ENCODE data around the gene CDCA8.

CDCA8 gene

GRCh38 chr1:37692834-37693175 lies 489 bp downstream of the CDCA8 start:
- no peaks in the 10 kb centered on the region for H3K27me3 ChIP-seq (ENCODE audit: low read depth, low read length)
- TF ChIP-seq EZH2phosphoT487 (IDR thresholded peaks at IDR 0.05; ENCODE audit: low read depth) (no peak), CTCF (IDR thresholded peaks at IDR 0.05; ENCODE audit: low read depth, low read length) (no peak)
- H3K36me3 ChIP-seq (replicated peaks; ENCODE audit: low read depth, low read length): peaks cover 32% of the 10 kb centered on the region
- peak overlapping the region; percentile 75 for H3K27ac ChIP-seq (ENCODE audit: low read length)
- H3K9me3 ChIP-seq (ENCODE audit: insufficient read depth, low read length): no peaks in the 10 kb centered on the region
- peak overlapping the region; percentile 72; the same call in 1 of the 2 replicates for H2AFZ ChIP-seq (ENCODE audit: low read depth, low read length)
- H3K79me2 ChIP-seq (ENCODE audit: low read length): peaks cover 69% of the 10 kb centered on the region
- peaks cover 7% of the 10 kb centered on the region for H3K4me1 ChIP-seq (ENCODE audit: low read length)
- peak overlapping the region; percentile 97 for H3K4me3 ChIP-seq (ENCODE audit: low read length)
- peak overlapping the region; percentile 92 for H3K9ac ChIP-seq (ENCODE audit: low read length)
- H3K4me2 ChIP-seq (ENCODE audit: low read length): peak overlapping the region; percentile 85
- no peaks in the 10 kb centered on the region for H4K20me1 ChIP-seq (ENCODE audit: insufficient read depth, low read length)

- Histone ChIP-seq H3K9ac (ENCODE audit: low read length) (no peak overlapping the region), H3K27ac (ENCODE audit: low read length) (no peak overlapping the region), H2AFZ (ENCODE audit: low read depth, low read length) (no peak overlapping the region), H3K4me3 (ENCODE audit: low read length) (no peak overlapping the region), H3K9me3 (ENCODE audit: insufficient read depth, low read length) (no peaks in the 10 kb centered on the region), H3K27me3 (ENCODE audit: low read depth, low read length) (no peaks in the 10 kb centered on the region), H3K36me3 (replicated peaks; ENCODE audit: low read depth, low read length) (peaks cover 49% of the 10 kb centered on the region), H3K4me2 (ENCODE audit: low read length) (no peak overlapping the region), H4K20me1 (ENCODE audit: insufficient read depth, low read length) (no peaks in the 10 kb centered on the region), H3K79me2 (ENCODE audit: low read length) (peaks cover 30% of the 10 kb centered on the region), H3K4me1 (ENCODE audit: low read length) (no peaks in the 10 kb centered on the region)
- TF ChIP-seq EZH2phosphoT487 (IDR thresholded peaks at IDR 0.05; ENCODE audit: low read depth) (no peak), CTCF (IDR thresholded peaks at IDR 0.05; ENCODE audit: low read depth, low read length) (no peak)
Observed at GRCh38 chr1:37697090-37697489, 4.8 kb downstream of the CDCA8 start.

DNA sequence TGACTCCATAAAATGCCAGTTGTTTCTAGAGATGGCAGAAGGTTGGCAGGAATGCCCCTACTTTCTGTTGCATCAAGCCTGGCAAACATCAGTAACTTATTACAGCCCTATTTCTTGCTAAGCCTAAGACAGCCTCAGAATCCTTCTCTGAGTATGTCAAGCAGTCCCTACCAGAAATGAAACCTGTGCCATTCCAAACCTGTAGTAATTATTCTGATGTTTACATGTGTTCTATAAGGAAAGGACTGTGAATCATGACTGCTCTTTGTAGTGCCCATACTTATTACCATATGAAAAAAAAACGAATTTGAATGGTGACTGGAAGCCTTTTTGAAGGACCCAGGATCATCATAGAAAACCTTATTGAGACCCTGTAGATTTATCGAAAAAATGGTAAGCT lies 5.4 kb downstream of the CDCA8 start:
- no peaks in the 10 kb centered on the region for H4K20me1 ChIP-seq (ENCODE audit: insufficient read depth, low read length)
- peaks cover 26% of the 10 kb centered on the region for H3K79me2 ChIP-seq (ENCODE audit: low read length)

GRCh38 chr1:37699147-37699546 lies 6.8 kb downstream of the CDCA8 start:
- Histone ChIP-seq H4K20me1 (ENCODE audit: insufficient read depth, low read length) (no peaks in the 10 kb centered on the region), H3K36me3 (replicated peaks; ENCODE audit: low read depth, low read length) (peaks cover 49% of the 10 kb centered on the region), H3K9me3 (ENCODE audit: insufficient read depth, low read length) (no peaks in the 10 kb centered on the region), H3K9ac (ENCODE audit: low read length) (no peak overlapping the region), H2AFZ (ENCODE audit: low read depth, low read length) (no peak overlapping the region), H3K4me3 (ENCODE audit: low read length) (no peak overlapping the region), H3K4me2 (ENCODE audit: low read length) (no peak overlapping the region), H3K4me1 (ENCODE audit: low read length) (no peaks in the 10 kb centered on the region), H3K79me2 (ENCODE audit: low read length) (peaks cover 12% of the 10 kb centered on the region), H3K27me3 (ENCODE audit: low read depth, low read length) (no peaks in the 10 kb centered on the region), H3K27ac (ENCODE audit: low read length) (no peak overlapping the region; the same call in 1 of the 2 replicates)
- TF ChIP-seq EZH2phosphoT487 (IDR thresholded peaks at IDR 0.05; ENCODE audit: low read depth) (no peak), CTCF (IDR thresholded peaks at IDR 0.05; ENCODE audit: low read depth, low read length) (no peak)

More for the DNA sequence above, 5.4 kb downstream of the CDCA8 start:
- TF ChIP-seq EZH2phosphoT487 (IDR thresholded peaks at IDR 0.05; ENCODE audit: low read depth): no peak
- no peak for TF ChIP-seq CTCF (IDR thresholded peaks at IDR 0.05; ENCODE audit: low read depth, low read length)
- no peak overlapping the region for H3K9ac ChIP-seq (ENCODE audit: low read length)
- H3K27me3 ChIP-seq (ENCODE audit: low read depth, low read length): no peaks in the 10 kb centered on the region
- H3K4me1 ChIP-seq (ENCODE audit: low read length): no peaks in the 10 kb centered on the region
- H3K36me3 ChIP-seq (replicated peaks; ENCODE audit: low read depth, low read length): peaks cover 49% of the 10 kb centered on the region
- no peak overlapping the region for H3K27ac ChIP-seq (ENCODE audit: low read length)
- H3K4me3 ChIP-seq (ENCODE audit: low read length): no peak overlapping the region
- no peak overlapping the region for H3K4me2 ChIP-seq (ENCODE audit: low read length)
- H3K9me3 ChIP-seq (ENCODE audit: insufficient read depth, low read length): no peaks in the 10 kb centered on the region
- H2AFZ ChIP-seq (ENCODE audit: low read depth, low read length): no peak overlapping the region

Data from OCI-LY3 (cell line).